Skeletal muscle tissue (tissue), 4 donors: ENCODE data around the gene NPEPPS. TPM values are rescaled to one million over a fixed set of nuclear protein-coding genes. Genes with fewer than 3 reads are reported as not detected.
"Not testable (repeated sequence)": the region's sequence is repeated elsewhere in the genome, so short reads cannot be mapped to it uniquely, and the experiment has no call there.

Experiments used
- H3K27ac ChIP-seq: one replicate; pipeline ENCODE4 v1.7.0; 2013; ENCODE audit warnings: mild to moderate bottlenecking, low read depth, low read length, inconsistent platforms
- H3K27me3 ChIP-seq, 3 donors: one replicate each; pipeline ENCODE4 v1.7.0; 2013; ENCODE audit warnings: low read length in 3 of 3; ENCODE audit not compliant: control insufficient read depth in 3 of 3, insufficient read depth in 3 of 3
- H3K36me3 ChIP-seq, 3 donors: one replicate each; pipeline ENCODE4 v1.7.0; 2013; ENCODE audit warnings: low read length in 3 of 3; ENCODE audit not compliant: control insufficient read depth in 3 of 3, insufficient read depth in 3 of 3
- H3K4me1 ChIP-seq, 3 donors: one replicate each; pipeline ENCODE4 v1.7.0; 2013; ENCODE audit warnings: low read length in 3 of 3, mild to moderate bottlenecking in 3 of 3; ENCODE audit not compliant: control insufficient read depth in 3 of 3, insufficient read depth in 3 of 3
- H3K4me3 ChIP-seq, 3 donors: one replicate each; pipeline ENCODE4 v1.7.0; 2013; ENCODE audit warnings: low read length in 3 of 3
- H3K9ac ChIP-seq, 3 donors: one replicate each; pipeline ENCODE4 v1.7.0; 2013; ENCODE audit warnings: low read length in 3 of 3, mild to moderate bottlenecking in 3 of 3, moderate library complexity in 2 of 3, low read depth in 1 of 3
- H3K9me3 ChIP-seq, 3 donors: one replicate each; pipeline ENCODE4 v1.7.0; 2013; ENCODE audit warnings: low read length in 3 of 3; ENCODE audit not compliant: control insufficient read depth in 3 of 3
- total RNA-seq: library from RNA; depleted of rRNA; stranded (reverse); fragments of >200 nt; gene quantifications from one replicate; pipeline ENCODE4 v1.2.3, GENCODE V29; 2014
- donor health status: Osteomylitis.

NPEPPS gene
- total RNA-seq: 169 TPM

- Histone ChIP-seq H3K27ac (peak within 1 kb of the TSS; percentile 84), H3K9ac (peak within 1 kb of the TSS; percentile 68 to 84 (median 79)), H3K4me3 (peak within 1 kb of the TSS; percentile 63 to 73 (median 65))
- not testable (repeated sequence) for H3K27me3 ChIP-seq, H3K9me3 ChIP-seq, H3K36me3 ChIP-seq, H3K4me1 ChIP-seq
Observed at GRCh38 chr17:47530557-47531232, at the start of gene NPEPPS. Gene NPEPPS (plus strand): TSS chr17:47531108. CDS start chr17:47531301, 193 bp downstream.

GRCh38 chr17:47491841-47492212, 39.1 kb upstream of the NPEPPS start:
- H3K27ac ChIP-seq: peak overlapping the region; percentile 81
- H3K9me3 ChIP-seq, H3K36me3 ChIP-seq: not testable (repeated sequence)

DNA sequence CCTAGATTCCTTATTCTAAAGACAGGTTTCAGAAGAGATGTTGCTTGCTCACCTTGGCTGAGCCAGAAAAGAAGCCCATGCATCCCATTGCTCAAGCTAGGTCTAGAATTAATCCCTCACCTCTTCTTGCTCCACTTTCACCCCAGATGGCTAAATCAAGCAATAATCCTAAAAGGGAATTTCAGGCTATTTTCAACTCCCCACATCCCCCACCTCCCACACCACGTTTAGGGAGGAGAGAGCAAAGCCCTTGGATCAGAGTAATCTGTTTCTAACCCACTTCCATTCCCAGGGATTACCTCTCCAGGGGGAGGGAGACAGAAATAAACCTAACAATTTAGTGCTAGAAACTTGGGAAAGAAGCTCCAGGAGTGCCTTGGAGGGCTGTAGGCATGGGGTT, 31.8 kb upstream of the NPEPPS start:
- not testable (repeated sequence) for H3K27me3 ChIP-seq, H3K9me3 ChIP-seq, H3K27ac ChIP-seq, H3K4me3 ChIP-seq, H3K36me3 ChIP-seq, H3K4me1 ChIP-seq, H3K9ac ChIP-seq

More at GRCh38 chr17:47491841-47492212, 39.1 kb upstream of the NPEPPS start:
- Histone ChIP-seq H3K4me3 (peak overlapping the region; percentile 73 to 80 (median 75)), H3K9ac (peak overlapping the region; percentile 70 to 84 (median 79))
- not testable (repeated sequence) for H3K4me1 ChIP-seq, H3K27me3 ChIP-seq

- H3K27me3 ChIP-seq, H3K9ac ChIP-seq, H3K4me3 ChIP-seq, H3K4me1 ChIP-seq, H3K36me3 ChIP-seq, H3K27ac ChIP-seq, H3K9me3 ChIP-seq: not testable (repeated sequence)
Observed at GRCh38 chr17:47499494-47499893, 31.4 kb upstream of the NPEPPS start.

GRCh38 chr17:47500620-47501019, 30.3 kb upstream of the NPEPPS start:
- not testable (repeated sequence) for H3K4me3 ChIP-seq, H3K9ac ChIP-seq, H3K9me3 ChIP-seq, H3K36me3 ChIP-seq, H3K27me3 ChIP-seq, H3K4me1 ChIP-seq, H3K27ac ChIP-seq

GRCh38 chr17:47502122-47502731, 28.7 kb upstream of the NPEPPS start:
- H3K4me1 ChIP-seq, H3K27me3 ChIP-seq, H3K36me3 ChIP-seq, H3K9me3 ChIP-seq, H3K4me3 ChIP-seq: not testable (repeated sequence)
- Histone ChIP-seq H3K27ac (peak overlapping the region; percentile 62), H3K9ac (peak overlapping the region in 1 of 3 donors; percentile 51)

GRCh38 chr17:47502776-47503455, 28.0 kb upstream of the NPEPPS start:
- H3K9me3 ChIP-seq, H3K27me3 ChIP-seq, H3K36me3 ChIP-seq, H3K4me3 ChIP-seq, H3K4me1 ChIP-seq, H3K9ac ChIP-seq: not testable (repeated sequence)
- H3K27ac ChIP-seq: peak overlapping the region; percentile 40

DNA sequence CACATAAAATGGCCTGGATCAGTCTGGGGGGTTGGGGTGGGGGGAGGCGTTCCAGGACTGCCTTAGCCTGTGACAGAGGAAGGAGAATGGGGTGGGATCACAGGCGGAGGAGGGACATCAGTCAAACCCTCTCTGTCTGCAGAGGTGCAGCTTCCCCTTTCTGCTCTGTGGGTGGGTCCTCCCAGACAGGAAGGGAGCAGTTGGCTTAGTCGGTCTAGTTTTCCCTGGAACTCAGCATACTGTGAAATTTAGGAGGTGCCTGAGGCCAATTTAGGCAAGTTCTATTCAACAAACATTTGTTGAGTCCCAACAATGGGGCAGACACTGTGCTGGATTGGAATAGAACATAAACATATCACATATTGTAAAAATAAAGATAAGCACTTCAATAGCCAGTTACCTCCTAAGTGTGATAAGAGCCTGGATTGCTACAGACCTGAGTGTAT, 19.2 kb upstream of the NPEPPS start:
- not testable (repeated sequence) for H3K4me1 ChIP-seq, H3K9ac ChIP-seq, H3K9me3 ChIP-seq, H3K27ac ChIP-seq, H3K36me3 ChIP-seq, H3K27me3 ChIP-seq, H3K4me3 ChIP-seq

DNA sequence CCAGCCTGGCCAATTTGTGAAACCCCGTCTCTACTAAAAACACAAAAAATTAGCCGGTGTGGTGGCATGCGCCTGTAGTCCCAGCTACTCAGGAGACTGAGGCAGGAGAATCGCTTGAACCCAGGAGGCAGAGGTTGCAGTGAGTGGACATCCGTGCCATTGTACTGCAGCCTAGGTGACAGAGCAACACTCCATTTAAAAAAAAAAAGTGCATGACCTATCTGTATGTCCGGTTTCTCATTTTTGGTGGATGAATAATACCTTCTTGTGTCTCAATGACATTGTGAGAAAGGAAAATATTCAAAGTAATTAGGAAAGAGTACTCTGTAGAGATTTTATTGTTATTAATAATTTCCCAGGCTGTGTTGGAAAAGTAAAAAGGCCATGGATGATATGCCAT, 17.6 kb upstream of the NPEPPS start:
- H3K27ac ChIP-seq, H3K4me3 ChIP-seq: not testable (repeated sequence)

DNA sequence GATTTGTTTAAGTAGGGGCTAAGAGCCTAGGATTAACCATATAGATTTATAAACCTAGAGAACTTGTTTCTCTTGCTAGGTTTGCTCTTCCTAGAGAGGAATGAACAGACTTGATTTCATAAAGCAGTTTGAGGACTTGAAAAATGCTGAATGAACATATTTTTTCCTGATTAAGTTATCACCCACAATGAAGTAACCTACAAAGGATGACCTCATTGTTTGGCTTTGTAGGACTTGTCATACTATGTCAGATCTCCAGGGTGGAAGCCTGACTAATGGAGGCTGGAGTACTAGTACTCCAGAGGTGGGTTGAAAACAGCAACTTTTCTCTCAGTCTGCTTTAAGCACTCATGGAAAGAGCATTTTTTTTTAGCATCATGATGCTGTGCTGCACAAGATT, 12.0 kb upstream of the NPEPPS start:
- H3K9ac ChIP-seq, H3K4me3 ChIP-seq, H3K27me3 ChIP-seq, H3K4me1 ChIP-seq, H3K27ac ChIP-seq, H3K36me3 ChIP-seq, H3K9me3 ChIP-seq: not testable (repeated sequence)

More for the DNA sequence above, 17.6 kb upstream of the NPEPPS start:
- H3K9me3 ChIP-seq, H3K9ac ChIP-seq, H3K36me3 ChIP-seq, H3K27me3 ChIP-seq, H3K4me1 ChIP-seq: not testable (repeated sequence)
